GM10266 (cell line): ENCODE measurements around the gene GATD1.

ENCODE experiments used
- DNase-seq: peaks from one replicate; pipeline ENCODE4 v3.0.0; 2012; ENCODE audit errors: extremely low spot score
- TF ChIP-seq, protein P1 (sequence below): IDR thresholded peaks from 2 replicates; pipeline ENCODE4 v1.5.1; 2012; ENCODE audit warnings: mild to moderate bottlenecking, low read depth; ENCODE audit not compliant: control insufficient read depth, insufficient read depth; ENCODE audit errors: missing control alignments

Gene GATD1

GRCh38 chr11:811446-812245 is 34.4 kb upstream of the GATD1 start:
- no peak for DNase-seq
- TF ChIP-seq, protein P1, sequence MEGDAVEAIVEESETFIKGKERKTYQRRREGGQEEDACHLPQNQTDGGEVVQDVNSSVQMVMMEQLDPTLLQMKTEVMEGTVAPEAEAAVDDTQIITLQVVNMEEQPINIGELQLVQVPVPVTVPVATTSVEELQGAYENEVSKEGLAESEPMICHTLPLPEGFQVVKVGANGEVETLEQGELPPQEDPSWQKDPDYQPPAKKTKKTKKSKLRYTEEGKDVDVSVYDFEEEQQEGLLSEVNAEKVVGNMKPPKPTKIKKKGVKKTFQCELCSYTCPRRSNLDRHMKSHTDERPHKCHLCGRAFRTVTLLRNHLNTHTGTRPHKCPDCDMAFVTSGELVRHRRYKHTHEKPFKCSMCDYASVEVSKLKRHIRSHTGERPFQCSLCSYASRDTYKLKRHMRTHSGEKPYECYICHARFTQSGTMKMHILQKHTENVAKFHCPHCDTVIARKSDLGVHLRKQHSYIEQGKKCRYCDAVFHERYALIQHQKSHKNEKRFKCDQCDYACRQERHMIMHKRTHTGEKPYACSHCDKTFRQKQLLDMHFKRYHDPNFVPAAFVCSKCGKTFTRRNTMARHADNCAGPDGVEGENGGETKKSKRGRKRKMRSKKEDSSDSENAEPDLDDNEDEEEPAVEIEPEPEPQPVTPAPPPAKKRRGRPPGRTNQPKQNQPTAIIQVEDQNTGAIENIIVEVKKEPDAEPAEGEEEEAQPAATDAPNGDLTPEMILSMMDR = peak; percentile 21

DNA sequence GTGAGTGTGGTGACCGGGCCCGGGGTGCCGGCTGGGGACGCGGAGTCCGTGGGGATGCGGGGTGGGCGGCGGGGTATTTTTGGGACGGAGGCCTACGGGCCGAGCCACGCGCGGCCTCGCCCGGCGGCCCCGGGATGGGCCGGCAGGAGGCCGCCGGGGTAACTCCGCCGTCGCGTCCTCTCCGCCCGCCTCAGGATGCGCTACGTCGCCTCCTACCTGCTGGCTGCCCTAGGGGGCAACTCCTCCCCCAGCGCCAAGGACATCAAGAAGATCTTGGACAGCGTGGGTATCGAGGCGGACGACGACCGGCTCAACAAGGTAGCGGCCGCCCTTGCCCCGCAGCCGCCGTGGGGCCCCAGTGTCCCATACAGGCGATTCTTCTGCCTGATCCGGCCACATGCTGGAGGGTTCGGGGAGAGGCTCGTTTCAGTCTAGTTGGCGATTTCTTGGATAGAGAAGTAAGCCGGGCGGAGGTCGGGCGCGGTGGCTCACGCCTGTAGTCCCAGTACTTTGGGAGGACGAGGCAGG is 32.8 kb upstream of the GATD1 start:
- TF ChIP-seq, protein P1 = no peak
- DNase-seq = no peak

- peak; percentile 99 for DNase-seq
- TF ChIP-seq, protein P1 = no peak
These were observed 32.2 kb upstream of the GATD1 start, which contains the start of gene RPLP2 for GRCh38 chr11:809287-810039. TSS of gene RPLP2 (plus strand) at chr11:809967. CDS start at chr11:810235, 268 bp downstream.

- no peak for DNase-seq
- TF ChIP-seq, protein P1 = peak; percentile 6
These were observed 31.4 kb upstream of the GATD1 start for GRCh38 chr11:808427-809286.

GRCh38 chr11:804599-804964 is 27.3 kb upstream of the GATD1 start:
- TF ChIP-seq, protein P1 = no peak
- DNase-seq = no peak

DNA sequence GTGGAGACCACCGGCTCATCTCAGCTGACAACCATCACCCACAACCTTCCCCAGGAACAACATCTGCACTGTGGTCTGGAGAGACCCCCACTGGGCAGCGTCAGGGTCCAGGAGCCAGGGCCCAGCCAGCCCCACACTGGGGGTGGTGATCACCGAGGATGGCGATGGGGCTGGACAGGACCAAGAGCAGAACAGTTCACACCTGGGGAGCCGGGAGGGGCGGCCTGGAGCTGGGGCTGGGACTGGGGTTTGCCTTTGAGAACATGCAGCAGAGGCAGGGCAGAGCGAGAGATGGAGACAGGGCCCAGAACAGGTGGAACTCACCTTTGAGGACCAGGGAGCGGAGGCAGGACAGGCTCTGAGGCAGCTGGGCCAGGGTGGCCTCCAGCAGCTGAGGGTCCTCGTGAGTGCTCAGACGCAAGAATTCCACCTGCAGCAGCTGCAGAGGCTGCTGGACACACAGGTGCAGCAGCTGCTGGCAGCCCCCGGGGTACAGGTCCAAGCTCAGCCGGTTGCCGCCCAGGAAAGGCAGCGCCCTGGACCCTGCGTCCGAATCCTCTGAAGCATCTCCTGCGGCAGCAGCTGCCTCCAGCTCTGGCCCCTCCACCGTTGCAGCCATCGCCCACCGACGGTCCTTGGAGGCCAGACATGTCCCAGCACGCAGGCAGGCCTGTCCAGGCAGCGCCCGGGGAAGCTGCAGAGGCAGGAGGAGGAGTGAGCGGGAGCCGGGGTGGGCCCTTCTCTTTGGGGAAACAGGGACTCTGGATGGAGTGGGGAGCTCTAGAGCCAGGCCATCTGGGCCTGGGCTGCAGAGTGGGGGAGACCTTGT is 26.7 kb upstream of the GATD1 start:
- TF ChIP-seq, protein P1 = no peak
- DNase-seq = no peak
